ENCODE data around the gene ZNF775. TPM values are rescaled to one million over a fixed set of nuclear protein-coding genes. Genes with fewer than 3 reads are reported as not detected.

Gene ZNF775
- total RNA-seq, 1 experiment from 2014 or later: 1.7 TPM

DNA sequence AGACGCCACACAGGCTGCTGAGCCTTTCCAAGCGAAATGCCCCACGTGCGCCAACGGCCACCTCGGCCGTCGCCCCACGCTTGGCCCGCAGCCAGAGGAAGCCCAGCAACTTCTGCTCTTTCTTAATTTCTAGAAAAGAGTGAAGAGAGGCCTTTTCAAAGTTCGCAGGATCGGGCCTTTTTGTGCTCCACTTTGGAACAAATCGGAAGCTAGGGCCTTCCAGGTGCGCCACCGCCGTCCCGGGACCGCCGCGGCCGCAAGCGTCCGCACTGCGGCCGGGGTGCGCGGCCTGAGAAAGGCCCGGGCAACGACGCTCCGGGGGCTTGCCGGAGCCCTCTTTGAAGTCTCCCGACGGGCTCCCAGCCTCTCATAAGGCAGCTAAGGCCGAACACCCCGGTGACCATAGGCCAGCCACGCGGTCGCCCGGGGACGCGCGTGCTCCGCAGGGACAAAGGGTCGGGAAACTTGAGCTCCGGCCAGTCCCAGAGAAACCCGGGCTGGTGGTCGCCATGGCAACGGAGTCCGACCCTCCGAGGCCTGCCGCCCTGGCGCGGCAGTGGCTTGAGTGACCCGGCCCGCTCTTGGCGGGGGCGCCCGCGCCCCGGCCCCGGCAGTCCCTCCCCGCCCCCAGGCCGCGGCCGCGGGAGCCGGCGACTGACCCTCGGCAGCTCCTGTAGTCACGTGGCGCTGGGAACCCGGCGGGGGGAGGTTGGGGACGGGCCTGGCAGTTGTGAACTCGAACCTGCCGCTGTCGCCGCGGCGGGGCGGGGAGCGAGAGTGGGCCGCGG is 10.8 kb upstream of the ZNF775 start, which contains the start of gene REPIN1:
REPIN1 (plus strand) TSS at position 727 of the 788 bp plus-strand sequence. CDS start 890 bp downstream, outside the sequence.
- no TSS peak for BruUV-seq (replicated peaks)
- Mint-ChIP-seq H3K36me3 (ENCODE audit: insufficient read depth, unreplicated experiment) (peaks cover 17% of the 10 kb centered on the region), H3K4me1 (ENCODE audit: insufficient read depth, unreplicated experiment) (no peaks in the 10 kb centered on the region), H3K4me3 (ENCODE audit: unreplicated experiment) (peak within 1 kb of the TSS; percentile 90), H3K27ac (ENCODE audit: low read depth, unreplicated experiment) (peak within 1 kb of the TSS; percentile 89), H3K9me3 (ENCODE audit: unreplicated experiment) (no peaks in the 10 kb centered on the region), H3K27me3 (ENCODE audit: insufficient read depth, unreplicated experiment) (no peaks in the 10 kb centered on the region)
- CTCF ChIA-PET: interaction anchor here (0.7 to 1.4 kb wide), 3 partner anchors 10 to 35 kb away, joined by 4 to 6 read pairs (median 5); no protein-coding TSS in a partner anchor
- DNase-seq (ENCODE audit: unreplicated experiment): peak; percentile 84
- POLR2A ChIA-PET: interaction anchor here (0.6 to 3.4 kb wide), 12 partner anchors 9 to 1673 kb away, joined by 3 to 49 read pairs (median 4); no protein-coding TSS in a partner anchor
- intact Hi-C loops (cut with micrococcal nuclease): loop anchor here (1.0 kb wide), 2 partner anchors 11 to 32 kb away; partner anchors contain the start of gene ZNF775
- no peak for TF ChIP-seq CTCF (IDR thresholded peaks at IDR 0.05; ENCODE audit: unreplicated experiment)

- ChIA-PET POLR2A (interaction anchor here (0.7 to 3.4 kb wide), 14 partner anchors 9 to 1108 kb away, joined by 3 to 49 read pairs (median 4); partner anchors contain the start of gene ZNF783), CTCF (interaction anchor here (0.6 to 2.5 kb wide), 9 partner anchors 9 to 51 kb away, joined by 3 to 16 read pairs (median 4); no protein-coding TSS in a partner anchor)
- Mint-ChIP-seq H3K36me3 (ENCODE audit: insufficient read depth, unreplicated experiment) (peaks cover 25% of the 10 kb centered on the region), H3K4me1 (ENCODE audit: insufficient read depth, unreplicated experiment) (no peaks in the 10 kb centered on the region), H3K4me3 (ENCODE audit: unreplicated experiment) (peak overlapping the region; percentile 90), H3K27ac (ENCODE audit: low read depth, unreplicated experiment) (peak overlapping the region; percentile 89), H3K27me3 (ENCODE audit: insufficient read depth, unreplicated experiment) (no peaks in the 10 kb centered on the region), H3K9me3 (ENCODE audit: unreplicated experiment) (no peaks in the 10 kb centered on the region)
- intact Hi-C loops (cut with micrococcal nuclease): loop anchor here (1.0 kb wide), 2 partner anchors 10 to 31 kb away; partner anchors contain the start of gene ZNF775
- no TSS peak for BruUV-seq (replicated peaks)
- DNase-seq (ENCODE audit: unreplicated experiment): peak; percentile 63
- TF ChIP-seq CTCF (IDR thresholded peaks at IDR 0.05; ENCODE audit: unreplicated experiment): no peak
Observed at GRCh38 chr7:150368884-150369747, 10.0 kb upstream of the ZNF775 start.

DNA sequence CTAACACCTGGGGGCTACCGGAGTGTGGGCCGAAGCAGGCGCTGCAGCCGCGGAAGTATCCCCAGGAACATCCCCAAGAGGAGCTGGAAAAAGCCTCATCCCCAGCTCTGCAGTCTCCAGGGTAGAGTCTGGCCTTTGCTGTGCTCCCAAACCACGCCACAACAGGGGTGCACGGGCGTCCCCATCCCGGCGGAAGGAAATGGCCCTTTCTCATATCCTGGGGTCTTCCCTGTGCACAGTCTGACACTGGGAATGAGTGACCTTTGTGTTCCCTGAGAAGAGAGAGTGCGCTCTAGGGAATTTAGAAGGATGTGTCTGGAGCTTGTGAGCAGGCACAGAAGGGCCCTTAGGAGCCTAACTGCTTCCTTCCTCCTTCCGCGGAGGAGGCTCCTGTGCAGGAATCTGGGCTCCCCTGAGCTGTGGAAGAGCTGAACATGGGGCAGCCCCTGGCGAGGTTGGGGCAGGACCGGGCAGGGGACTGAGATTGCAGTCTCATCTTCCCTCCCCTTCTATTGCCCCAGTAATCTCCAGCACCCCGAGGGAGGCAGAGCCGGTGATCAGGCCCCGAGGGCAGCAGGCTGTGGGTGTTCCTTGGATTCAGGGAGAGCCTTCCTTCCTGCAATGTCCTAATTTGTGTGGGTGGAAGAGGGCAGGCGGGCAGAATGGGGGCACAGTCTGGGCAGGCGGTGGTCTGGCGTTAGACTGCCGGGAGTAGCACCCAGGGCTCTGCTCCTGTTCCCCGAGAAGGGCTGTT is 9.2 kb upstream of the ZNF775 start:
- no peak for DNase-seq (ENCODE audit: unreplicated experiment)
- no peaks in the 10 kb centered on the region for H3K27me3 Mint-ChIP-seq (ENCODE audit: insufficient read depth, unreplicated experiment)
- peak overlapping the region; percentile 42 for H3K27ac Mint-ChIP-seq (ENCODE audit: low read depth, unreplicated experiment)
- H3K9me3 Mint-ChIP-seq (ENCODE audit: unreplicated experiment): no peaks in the 10 kb centered on the region
- BruUV-seq (replicated peaks): TSS peak; percentile 11
- ChIA-PET CTCF (interaction anchor here (0.6 to 2.5 kb wide), 9 partner anchors 8 to 648 kb away, joined by 3 to 16 read pairs (median 4); no protein-coding TSS in a partner anchor), POLR2A (interaction anchor here (0.8 to 3.4 kb wide), 8 partner anchors 8 to 1108 kb away, joined by 3 to 49 read pairs (median 4); partner anchors contain the start of gene ZNF783)
- peaks cover 34% of the 10 kb centered on the region for H3K36me3 Mint-ChIP-seq (ENCODE audit: insufficient read depth, unreplicated experiment)
- peak overlapping the region; percentile 90 for H3K4me3 Mint-ChIP-seq (ENCODE audit: unreplicated experiment)
- TF ChIP-seq CTCF (IDR thresholded peaks at IDR 0.05; ENCODE audit: unreplicated experiment): no peak
- no peaks in the 10 kb centered on the region for H3K4me1 Mint-ChIP-seq (ENCODE audit: insufficient read depth, unreplicated experiment)
- intact Hi-C loops (cut with micrococcal nuclease): no loop called here

Measured in MCF 10A (cell line).